ENCODE data around the gene TMEM182.

- peak; percentile 72 to 89 (median 77) for TF ChIP-seq CTCF (IDR thresholded peaks at IDR 0.05)
- TF ChIP-seq EP300 (IDR thresholded peaks at IDR 0.05) = no peak
Measured at GRCh38 chr2:102806250-102806837, 44.5 kb downstream of the TMEM182 start.

Measured in esophagus muscularis mucosa (tissue), 3 donors.